HL-60 (cell line): ENCODE measurements around the gene NAP1L5.

ENCODE experiments used
- GABPA ChIP-seq: IDR thresholded peaks from 2 replicates; pipeline ENCODE4 v1.6.1; 2012; ENCODE audit warnings: low read depth
- POLR2AphosphoS5 ChIP-seq: IDR thresholded peaks from 2 replicates; pipeline ENCODE4 v1.6.1; 2012; ENCODE audit warnings: low read depth
- TF ChIP-seq, protein P1 (sequence below): IDR thresholded peaks from one replicate; pipeline ENCODE4 v1.5.1; 2011; ENCODE audit warnings: low read length, control low read depth, inconsistent platforms; ENCODE audit not compliant: insufficient read depth

- TF ChIP-seq, protein P1, sequence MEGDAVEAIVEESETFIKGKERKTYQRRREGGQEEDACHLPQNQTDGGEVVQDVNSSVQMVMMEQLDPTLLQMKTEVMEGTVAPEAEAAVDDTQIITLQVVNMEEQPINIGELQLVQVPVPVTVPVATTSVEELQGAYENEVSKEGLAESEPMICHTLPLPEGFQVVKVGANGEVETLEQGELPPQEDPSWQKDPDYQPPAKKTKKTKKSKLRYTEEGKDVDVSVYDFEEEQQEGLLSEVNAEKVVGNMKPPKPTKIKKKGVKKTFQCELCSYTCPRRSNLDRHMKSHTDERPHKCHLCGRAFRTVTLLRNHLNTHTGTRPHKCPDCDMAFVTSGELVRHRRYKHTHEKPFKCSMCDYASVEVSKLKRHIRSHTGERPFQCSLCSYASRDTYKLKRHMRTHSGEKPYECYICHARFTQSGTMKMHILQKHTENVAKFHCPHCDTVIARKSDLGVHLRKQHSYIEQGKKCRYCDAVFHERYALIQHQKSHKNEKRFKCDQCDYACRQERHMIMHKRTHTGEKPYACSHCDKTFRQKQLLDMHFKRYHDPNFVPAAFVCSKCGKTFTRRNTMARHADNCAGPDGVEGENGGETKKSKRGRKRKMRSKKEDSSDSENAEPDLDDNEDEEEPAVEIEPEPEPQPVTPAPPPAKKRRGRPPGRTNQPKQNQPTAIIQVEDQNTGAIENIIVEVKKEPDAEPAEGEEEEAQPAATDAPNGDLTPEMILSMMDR = no peak
- TF ChIP-seq GABPA = no peak
- TF ChIP-seq POLR2AphosphoS5 = no peak
Observed at GRCh38 chr4:88661739-88662138, 35.9 kb downstream of the NAP1L5 start.
